ENCODE measurements around the gene RAB28. TPM values are rescaled to one million over a fixed set of nuclear protein-coding genes. Genes with fewer than 3 reads are reported as not detected.
A peak's percentile ranks its signal among the peaks of the same experiment; 100 is the strongest.

Gene RAB28
- 10 to 100 TPM; 17.1 to 27.6 (median 22.6) TPM for total RNA-seq
- polyA plus RNA-seq: 17.4 TPM
- long read RNA-seq, donor 1, transcript RAB28-202 (7 exons, 1,715 nt): major isoform, 25 of 60 reads
- long read RNA-seq, donor 1, transcript RAB28-201 (8 exons, 1,810 nt): minor isoform, 17 of 60 reads
- long read RNA-seq, donor 1, partial matches to known transcripts: 14 of 60 reads
- long read RNA-seq, donor 1, other reads (novel, unspliced or antisense): 2 of 60 reads
- long read RNA-seq, donor 2, transcript RAB28-201 (8 exons, 1,810 nt): minor isoform, 10 of 27 reads
- long read RNA-seq, donor 2, transcript RAB28-202 (7 exons, 1,715 nt): major isoform, 11 of 27 reads
- long read RNA-seq, donor 2, partial matches to known transcripts: 3 of 27 reads
- long read RNA-seq, donor 2, other reads (novel, unspliced or antisense): 2 of 27 reads
- long read RNA-seq, donor 3, transcript RAB28-202 (7 exons, 1,715 nt): major isoform, 62 of 133 reads
- long read RNA-seq, donor 3, transcript RAB28-201 (8 exons, 1,810 nt): minor isoform, 37 of 133 reads
- long read RNA-seq, donor 3, partial matches to known transcripts: 19 of 133 reads
- long read RNA-seq, donor 3, other reads (novel, unspliced or antisense): 10 of 133 reads
- long read RNA-seq, donor 4, transcript RAB28-202 (7 exons, 1,715 nt): major isoform, 14 of 26 reads
- long read RNA-seq, donor 4, partial matches to known transcripts: 3 of 26 reads
- long read RNA-seq, donor 4, other reads (novel, unspliced or antisense): 3 of 26 reads

- Histone ChIP-seq H3K27ac (ENCODE audit: low read length) (peak within 1 kb of the TSS; percentile 98), H3K27me3 (ENCODE audit: control insufficient read depth, insufficient read depth) (no peaks in the 10 kb centered on the region), H3K4me1 (ENCODE audit: control insufficient read depth, insufficient read depth, low read length) (peaks cover 2% of the 10 kb centered on the region), H3K9me3 (ENCODE audit: control insufficient read depth, low read length) (no peaks in the 10 kb centered on the region), H3K4me3 (ENCODE audit: low read length) (peak within 1 kb of the TSS; percentile 98)
- DNase-seq: peak; percentile 95 to 99 (median 98)
- intact Hi-C loops (cut with DNase I): no loop called here
- WGBS: under 1% methylated on average over 59 of the region's 59 CpGs
- ATAC-seq: peak; percentile 99
Observed at GRCh38 chr4:13484122-13484748, at the start of gene RAB28. Gene RAB28, minus strand, starts transcription at chr4:13484340.

- H3K4me3 ChIP-seq (ENCODE audit: low read length): no peak overlapping the region
- no peaks in the 10 kb centered on the region for H3K27me3 ChIP-seq (ENCODE audit: control insufficient read depth, insufficient read depth)
- no peak overlapping the region for H3K27ac ChIP-seq (ENCODE audit: low read length)
- H3K9me3 ChIP-seq (ENCODE audit: control insufficient read depth, low read length): no peaks in the 10 kb centered on the region
- DNase-seq: no peak
- ATAC-seq: no peak
- H3K4me1 ChIP-seq (ENCODE audit: control insufficient read depth, insufficient read depth, low read length): no peaks in the 10 kb centered on the region
- WGBS: 24% methylated on average over 8 of the region's 8 CpGs
- intact Hi-C loops (cut with DNase I): no loop called here
Observed at GRCh38 chr4:13531625-13531998, 47.5 kb upstream of the RAB28 start.

GRCh38 chr4:13530823-13531624 lies 46.9 kb upstream of the RAB28 start:
- no peaks in the 10 kb centered on the region for H3K27me3 ChIP-seq (ENCODE audit: control insufficient read depth, insufficient read depth)
- ATAC-seq (no peak), DNase-seq (no peak)
- no peaks in the 10 kb centered on the region for H3K4me1 ChIP-seq (ENCODE audit: control insufficient read depth, insufficient read depth, low read length)
- no peak overlapping the region for H3K27ac ChIP-seq (ENCODE audit: low read length)
- 5% methylated on average over 35 of the region's 35 CpGs for WGBS
- intact Hi-C loops (cut with DNase I): no loop called here
- H3K9me3 ChIP-seq (ENCODE audit: control insufficient read depth, low read length): no peaks in the 10 kb centered on the region
- H3K4me3 ChIP-seq (ENCODE audit: low read length): no peak overlapping the region

- ATAC-seq (no peak), DNase-seq (no peak)
- Histone ChIP-seq H3K4me1 (ENCODE audit: control insufficient read depth, insufficient read depth, low read length) (no peaks in the 10 kb centered on the region), H3K27me3 (ENCODE audit: control insufficient read depth, insufficient read depth) (no peaks in the 10 kb centered on the region), H3K4me3 (ENCODE audit: low read length) (no peak overlapping the region), H3K27ac (ENCODE audit: low read length) (no peak overlapping the region), H3K9me3 (ENCODE audit: control insufficient read depth, low read length) (peaks cover 8% of the 10 kb centered on the region)
- intact Hi-C loops (cut with DNase I): no loop called here
- 9% methylated on average over 37 of the region's 37 CpGs for WGBS
Observed at GRCh38 chr4:13529128-13529919, 45.2 kb upstream of the RAB28 start.

- intact Hi-C loops (cut with DNase I): no loop called here
- H3K9me3 ChIP-seq (ENCODE audit: control insufficient read depth, low read length): peaks cover 13% of the 10 kb centered on the region
- DNase-seq (no peak), ATAC-seq (no peak)
- H3K27ac ChIP-seq (ENCODE audit: low read length): no peak overlapping the region
- no peak overlapping the region for H3K4me3 ChIP-seq (ENCODE audit: low read length)
- H3K4me1 ChIP-seq (ENCODE audit: control insufficient read depth, insufficient read depth, low read length): no peaks in the 10 kb centered on the region
- no peaks in the 10 kb centered on the region for H3K27me3 ChIP-seq (ENCODE audit: control insufficient read depth, insufficient read depth)
- 9% methylated on average over 5 of the region's 5 CpGs for WGBS
Observed at GRCh38 chr4:13528821-13529127, 44.6 kb upstream of the RAB28 start.

GRCh38 chr4:13527981-13528820 lies 44.1 kb upstream of the RAB28 start:
- Histone ChIP-seq H3K27me3 (ENCODE audit: control insufficient read depth, insufficient read depth) (no peaks in the 10 kb centered on the region), H3K27ac (ENCODE audit: low read length) (no peak overlapping the region), H3K4me1 (ENCODE audit: control insufficient read depth, insufficient read depth, low read length) (no peaks in the 10 kb centered on the region), H3K9me3 (ENCODE audit: control insufficient read depth, low read length) (peaks cover 14% of the 10 kb centered on the region), H3K4me3 (ENCODE audit: low read length) (no peak overlapping the region)
- ATAC-seq: no peak
- no peak for DNase-seq
- intact Hi-C loops (cut with DNase I): no loop called here
- 4% methylated on average over 35 of the region's 35 CpGs for WGBS

- Histone ChIP-seq H3K4me3 (ENCODE audit: low read length) (no peak overlapping the region), H3K27me3 (ENCODE audit: control insufficient read depth, insufficient read depth) (no peaks in the 10 kb centered on the region), H3K27ac (ENCODE audit: low read length) (no peak overlapping the region), H3K9me3 (ENCODE audit: control insufficient read depth, low read length) (peaks cover 14% of the 10 kb centered on the region), H3K4me1 (ENCODE audit: control insufficient read depth, insufficient read depth, low read length) (no peaks in the 10 kb centered on the region)
- ATAC-seq (no peak), DNase-seq (no peak)
- intact Hi-C loops (cut with DNase I): no loop called here
- 2% methylated on average over 46 of the region's 46 CpGs for WGBS
Observed at GRCh38 chr4:13527192-13527980, 43.2 kb upstream of the RAB28 start.

GRCh38 chr4:13526658-13527057 lies 42.5 kb upstream of the RAB28 start:
- H3K4me1 ChIP-seq (ENCODE audit: control insufficient read depth, insufficient read depth, low read length): no peaks in the 10 kb centered on the region
- ATAC-seq (no peak), DNase-seq (no peak)
- intact Hi-C loops (cut with DNase I): no loop called here
- H3K4me3 ChIP-seq (ENCODE audit: low read length): no peak overlapping the region
- H3K27me3 ChIP-seq (ENCODE audit: control insufficient read depth, insufficient read depth): no peaks in the 10 kb centered on the region
- no peak overlapping the region for H3K27ac ChIP-seq (ENCODE audit: low read length)
- H3K9me3 ChIP-seq (ENCODE audit: control insufficient read depth, low read length): peaks cover 14% of the 10 kb centered on the region
- WGBS: 42% methylated on average over 3 of the region's 3 CpGs

GRCh38 chr4:13525606-13526281 lies 41.6 kb upstream of the RAB28 start:
- DNase-seq (no peak), ATAC-seq (no peak)
- peaks cover 14% of the 10 kb centered on the region for H3K9me3 ChIP-seq (ENCODE audit: control insufficient read depth, low read length)
- intact Hi-C loops (cut with DNase I): no loop called here
- H3K4me1 ChIP-seq (ENCODE audit: control insufficient read depth, insufficient read depth, low read length): no peaks in the 10 kb centered on the region
- no peaks in the 10 kb centered on the region for H3K27me3 ChIP-seq (ENCODE audit: control insufficient read depth, insufficient read depth)
- H3K27ac ChIP-seq (ENCODE audit: low read length): no peak overlapping the region
- no peak overlapping the region for H3K4me3 ChIP-seq (ENCODE audit: low read length)
- WGBS: 44% methylated on average over 4 of the region's 4 CpGs

Data from right cardiac atrium (tissue), 5 donors.